Measurements from ENCODE around the gene NUDCD3.

The NUDCD3 gene

GRCh38 chr7:44338600-44338999, 151.9 kb downstream of the NUDCD3 start:
- TF ChIP-seq, protein P1, sequence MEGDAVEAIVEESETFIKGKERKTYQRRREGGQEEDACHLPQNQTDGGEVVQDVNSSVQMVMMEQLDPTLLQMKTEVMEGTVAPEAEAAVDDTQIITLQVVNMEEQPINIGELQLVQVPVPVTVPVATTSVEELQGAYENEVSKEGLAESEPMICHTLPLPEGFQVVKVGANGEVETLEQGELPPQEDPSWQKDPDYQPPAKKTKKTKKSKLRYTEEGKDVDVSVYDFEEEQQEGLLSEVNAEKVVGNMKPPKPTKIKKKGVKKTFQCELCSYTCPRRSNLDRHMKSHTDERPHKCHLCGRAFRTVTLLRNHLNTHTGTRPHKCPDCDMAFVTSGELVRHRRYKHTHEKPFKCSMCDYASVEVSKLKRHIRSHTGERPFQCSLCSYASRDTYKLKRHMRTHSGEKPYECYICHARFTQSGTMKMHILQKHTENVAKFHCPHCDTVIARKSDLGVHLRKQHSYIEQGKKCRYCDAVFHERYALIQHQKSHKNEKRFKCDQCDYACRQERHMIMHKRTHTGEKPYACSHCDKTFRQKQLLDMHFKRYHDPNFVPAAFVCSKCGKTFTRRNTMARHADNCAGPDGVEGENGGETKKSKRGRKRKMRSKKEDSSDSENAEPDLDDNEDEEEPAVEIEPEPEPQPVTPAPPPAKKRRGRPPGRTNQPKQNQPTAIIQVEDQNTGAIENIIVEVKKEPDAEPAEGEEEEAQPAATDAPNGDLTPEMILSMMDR (conservative IDR thresholded peaks at IDR 0.05) = no peak
- no peak overlapping the region for H3K27ac ChIP-seq

- H3K27ac ChIP-seq = no peak overlapping the region
- TF ChIP-seq, protein P1 (conservative IDR thresholded peaks at IDR 0.05) = no peak
Observed at GRCh38 chr7:44336491-44336890, 154.0 kb downstream of the NUDCD3 start.

DNA sequence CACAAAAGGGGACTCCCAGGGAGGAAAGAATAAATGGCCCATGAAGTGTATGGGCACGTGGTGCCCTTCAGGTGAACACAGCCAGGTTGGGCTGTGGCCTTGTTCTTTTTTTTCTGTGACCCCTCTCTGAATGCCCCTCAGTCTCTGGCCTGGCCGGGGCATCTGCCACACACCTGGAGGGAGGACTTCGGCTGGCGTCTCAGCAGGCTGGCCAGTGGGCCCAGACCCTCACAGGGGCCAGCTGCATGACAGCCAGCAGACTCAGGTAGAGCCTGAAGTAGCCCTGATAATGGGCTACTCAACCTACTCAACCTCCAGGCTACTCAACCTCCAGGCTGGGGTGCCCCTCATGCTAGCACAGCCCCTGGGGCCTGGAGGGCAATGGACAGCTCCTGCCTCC, 155.3 kb downstream of the NUDCD3 start:
- no peak overlapping the region for H3K27ac ChIP-seq
- TF ChIP-seq, protein P1 (conservative IDR thresholded peaks at IDR 0.05) = no peak

DNA sequence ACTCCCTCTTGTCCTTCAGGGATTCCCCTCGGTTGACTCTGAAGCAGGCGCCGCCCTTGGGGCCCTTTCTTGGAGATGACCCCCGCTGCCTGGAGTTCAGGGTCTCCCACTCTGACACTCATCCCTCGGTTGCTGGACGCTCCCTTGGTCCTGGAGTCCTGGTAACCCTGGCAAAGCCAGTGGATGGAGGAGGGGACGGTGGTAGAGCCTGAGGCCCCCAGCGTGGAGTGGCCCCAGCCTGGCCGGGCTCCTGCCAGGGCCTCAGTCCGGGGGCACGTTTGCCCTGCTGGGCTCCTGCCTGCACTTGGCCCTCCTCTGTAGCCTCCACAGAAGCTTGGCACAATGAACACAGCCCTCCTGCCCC, 155.7 kb downstream of the NUDCD3 start:
- TF ChIP-seq, protein P1 (conservative IDR thresholded peaks at IDR 0.05) = no peak
- no peak overlapping the region for H3K27ac ChIP-seq

GRCh38 chr7:44333911-44334733, 156.3 kb downstream of the NUDCD3 start:
- H3K27ac ChIP-seq = no peak overlapping the region
- TF ChIP-seq, protein P1 (conservative IDR thresholded peaks at IDR 0.05) = no peak

- TF ChIP-seq, protein P1 (conservative IDR thresholded peaks at IDR 0.05) = no peak
- H3K27ac ChIP-seq = no peak overlapping the region
Observed at GRCh38 chr7:44331682-44332081, 158.8 kb downstream of the NUDCD3 start.

DNA sequence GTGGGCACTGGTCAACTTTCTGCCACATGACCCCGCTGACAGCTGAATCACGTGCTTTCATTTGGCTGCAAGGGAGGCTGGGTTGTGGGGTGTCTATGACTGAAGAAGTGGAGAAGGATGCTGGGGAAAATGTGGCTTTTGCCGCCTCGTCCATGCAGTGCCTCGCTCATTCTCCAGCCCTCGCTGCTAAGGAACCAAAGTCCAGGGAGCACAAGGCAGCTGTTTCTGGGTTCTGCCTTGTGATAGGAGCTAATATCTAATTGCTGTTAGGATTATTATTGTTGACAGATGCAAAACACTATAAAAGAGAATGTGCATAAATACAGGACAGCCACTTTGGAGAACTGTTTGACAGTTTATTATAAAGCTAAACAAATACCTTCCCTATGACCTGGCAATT, 160.1 kb downstream of the NUDCD3 start:
- no peak overlapping the region for H3K27ac ChIP-seq
- TF ChIP-seq, protein P1 (conservative IDR thresholded peaks at IDR 0.05) = no peak
